DMS153 treated with DMSO at 0.1 percent for 48 hours (cell line): ENCODE data around the gene SNTB2.
"Not testable (repeated sequence)": the region's sequence is repeated elsewhere in the genome, so short reads cannot be mapped to it uniquely, and the experiment has no call there.

ENCODE experiments used
- DNase-seq: peaks from one replicate; lab custom pipeline; 2025; ENCODE audit not compliant: unreplicated experiment; lab: John Stamatoyannopoulos, UW

The SNTB2 gene

DNA sequence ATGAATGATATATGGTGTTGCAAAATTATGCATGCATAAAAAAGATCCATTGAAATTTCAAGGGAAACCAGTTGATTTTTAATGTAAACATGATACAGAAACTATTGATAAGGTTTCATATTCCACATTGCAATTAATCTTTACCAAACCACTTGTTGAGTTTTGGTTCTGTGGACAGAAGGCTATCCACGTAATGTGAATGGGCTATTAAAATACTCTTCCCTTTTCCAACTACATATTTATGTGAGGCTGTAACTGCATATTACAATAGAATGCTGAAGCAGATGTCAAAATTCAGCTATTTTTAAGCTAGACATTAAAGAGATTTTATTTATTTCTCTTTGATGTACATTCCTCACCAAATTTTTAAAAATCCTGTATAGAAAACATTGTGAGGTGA lies 90.4 kb downstream of the SNTB2 start:
- DNase-seq, result no peak

DNA sequence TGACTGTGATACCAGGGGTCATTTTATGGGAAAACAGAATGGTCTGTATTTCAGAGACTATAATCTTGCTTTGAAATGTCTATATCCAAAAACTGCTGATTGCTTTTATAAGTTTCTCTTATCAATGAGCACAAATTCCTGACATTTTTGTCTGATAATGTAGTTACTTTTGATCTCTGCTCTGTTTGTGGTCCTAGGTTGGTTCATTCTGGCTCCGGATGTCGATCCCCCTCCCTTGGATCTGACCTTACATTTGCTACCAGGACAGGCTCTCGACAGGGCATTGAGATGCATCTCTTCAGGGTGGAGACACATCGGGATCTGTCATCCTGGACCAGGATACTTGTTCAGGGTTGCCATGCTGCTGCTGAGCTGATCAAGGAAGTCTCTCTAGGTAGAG lies 96.9 kb downstream of the SNTB2 start:
- no peak for DNase-seq

DNA sequence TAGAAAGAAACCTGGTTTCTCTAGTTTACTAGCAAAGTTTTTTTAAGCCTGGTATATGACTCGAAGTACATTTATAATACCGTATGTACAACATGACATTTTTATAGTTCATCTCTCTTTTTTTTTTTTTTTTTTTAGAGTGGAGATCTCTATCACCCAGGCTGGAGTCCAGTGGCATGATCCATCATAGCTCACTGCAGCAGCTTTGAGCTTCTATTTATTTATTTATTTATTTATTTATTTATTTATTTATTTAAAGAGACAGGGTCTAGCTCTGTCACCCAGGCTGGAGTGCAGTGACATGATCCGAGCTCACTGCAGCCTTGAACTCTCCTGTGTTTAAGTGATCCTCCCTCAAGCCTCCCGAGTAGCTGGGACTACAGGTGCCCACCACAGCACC lies 98.3 kb downstream of the SNTB2 start:
- no peak for DNase-seq

DNA sequence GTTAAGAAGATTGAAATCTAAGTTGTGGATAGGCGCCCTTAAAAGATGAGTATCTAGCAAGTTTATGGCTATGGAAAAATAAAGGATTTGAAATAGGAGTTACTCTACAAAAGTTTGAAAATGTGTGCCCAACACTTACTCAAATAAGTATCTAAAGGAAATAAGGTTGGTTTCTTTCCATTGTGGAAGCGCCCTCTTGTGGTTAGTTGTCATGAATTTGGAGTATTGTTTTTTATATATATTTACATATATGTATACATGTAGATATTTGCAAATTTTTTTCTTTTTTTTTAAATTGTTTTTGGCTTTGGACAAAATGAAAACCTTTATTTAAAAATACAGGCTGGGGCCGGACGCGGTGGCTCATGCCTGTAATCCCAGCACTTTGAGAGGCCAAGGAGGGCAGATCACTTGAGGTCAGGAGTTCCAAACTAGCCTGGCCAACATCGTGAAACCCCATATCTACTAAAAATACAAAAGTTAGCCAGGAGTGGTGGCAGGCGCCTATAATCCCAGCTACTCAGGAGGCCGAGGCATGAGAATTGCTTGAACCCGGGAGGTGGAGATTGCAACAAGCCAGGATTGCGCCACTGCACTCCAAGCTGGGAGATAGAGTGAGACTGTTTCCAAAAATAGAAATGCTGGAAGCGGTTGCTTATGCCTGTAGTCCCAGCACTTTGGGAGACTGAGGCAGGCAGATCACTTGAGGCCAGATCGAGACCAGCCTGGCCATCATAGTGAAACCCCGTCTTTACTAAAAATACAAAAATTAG lies 100.2 kb downstream of the SNTB2 start:
- DNase-seq, result peak; percentile 56

DNA sequence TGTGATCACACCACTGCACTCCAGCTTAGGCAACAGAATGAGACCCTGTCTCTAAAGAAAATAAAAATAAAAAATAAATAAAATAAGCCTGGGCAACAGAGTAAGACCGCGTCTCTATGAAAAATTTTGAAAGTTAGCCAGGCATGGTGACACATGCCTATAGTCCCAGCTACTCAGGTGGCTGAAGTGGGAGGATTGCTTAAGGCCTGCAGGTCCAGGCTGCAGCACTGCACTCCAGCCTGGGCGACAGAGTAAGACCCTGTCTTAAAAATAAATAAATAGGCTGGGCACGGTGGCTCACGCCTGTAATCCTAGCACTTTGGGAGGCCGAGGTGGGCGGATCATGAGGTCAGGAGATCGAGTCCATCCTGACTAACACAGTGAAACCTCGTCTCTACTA lies 104.7 kb downstream of the SNTB2 start:
- not testable (repeated sequence) for DNase-seq

DNA sequence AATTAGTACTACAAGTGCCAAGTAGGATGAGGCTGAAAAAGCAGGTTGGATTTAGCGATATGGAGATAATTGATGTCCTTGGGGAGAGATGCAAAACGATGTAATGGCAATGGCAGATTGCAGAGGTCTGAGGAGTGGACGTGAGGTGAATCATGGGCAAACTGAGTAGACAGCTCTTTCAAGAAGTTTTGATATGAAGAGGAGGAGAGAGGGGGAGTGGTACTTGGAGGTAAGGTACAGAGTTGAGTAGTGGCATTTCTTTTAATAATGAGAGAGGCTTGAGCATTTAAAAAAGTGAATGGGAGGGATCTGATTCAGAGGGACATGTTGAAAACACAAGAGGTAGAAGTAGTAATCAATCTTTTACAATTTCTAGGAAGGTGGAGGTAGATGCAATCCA lies 106.4 kb downstream of the SNTB2 start:
- no peak for DNase-seq

DNA sequence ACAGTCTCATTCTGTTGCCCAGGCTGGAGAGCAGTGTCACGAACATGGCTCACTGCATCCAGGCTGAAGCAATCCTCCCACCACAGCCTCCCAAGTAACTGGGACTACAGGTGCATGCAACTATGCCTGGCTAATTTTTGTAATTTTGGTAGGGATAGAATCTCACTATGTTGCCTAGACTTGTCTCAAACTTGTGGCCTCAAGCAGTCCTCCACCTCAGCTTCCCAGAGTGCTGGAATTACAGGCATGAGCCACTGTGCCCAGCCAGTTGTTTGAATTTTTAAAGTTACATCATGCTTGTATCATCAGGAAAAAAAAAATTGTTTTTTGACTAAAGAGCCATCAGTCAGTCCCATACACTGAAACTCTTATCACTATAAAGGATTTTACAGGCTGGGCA lies 107.1 kb downstream of the SNTB2 start:
- DNase-seq, result no peak

DNA sequence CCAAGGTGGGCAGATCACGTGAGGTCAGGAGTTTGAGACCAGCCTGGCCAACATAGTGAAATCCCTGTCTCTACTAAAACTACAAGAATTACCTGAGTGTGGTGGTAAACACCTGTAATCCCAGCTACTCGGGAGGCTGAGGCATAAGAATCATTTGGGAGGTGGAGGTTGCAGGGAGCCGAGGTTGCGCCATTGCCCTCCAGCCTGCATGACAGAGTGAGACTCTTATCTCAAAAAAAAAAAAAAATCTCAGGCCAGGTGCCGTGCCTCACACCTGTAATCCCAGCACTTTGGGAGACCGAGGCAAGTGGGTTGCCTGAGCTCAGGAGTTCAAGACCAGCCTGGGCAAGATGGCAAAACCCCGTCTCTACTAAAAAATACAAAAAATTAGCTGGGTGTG lies 109.8 kb downstream of the SNTB2 start:
- not testable (repeated sequence) for DNase-seq

DNA sequence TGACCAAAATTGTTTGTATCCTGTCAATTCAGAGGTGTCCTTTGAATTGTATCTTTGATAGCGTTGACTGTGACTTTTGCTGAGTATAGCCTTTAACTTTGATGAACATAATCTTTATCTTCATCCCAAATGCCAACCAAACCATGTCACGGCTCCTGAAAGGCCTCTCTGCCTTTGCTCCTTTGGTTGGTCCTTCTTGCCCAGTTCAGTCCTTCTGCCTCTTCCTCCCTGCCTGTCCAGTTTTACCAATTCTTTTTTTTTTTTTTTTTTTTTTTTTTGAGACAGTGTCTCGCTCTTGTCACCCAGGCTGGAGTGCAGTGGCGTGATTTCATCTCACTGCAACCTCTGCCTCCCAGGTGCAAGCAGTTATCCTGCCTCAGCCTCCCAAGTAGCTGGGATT lies 111.3 kb downstream of the SNTB2 start:
- no peak for DNase-seq

DNA sequence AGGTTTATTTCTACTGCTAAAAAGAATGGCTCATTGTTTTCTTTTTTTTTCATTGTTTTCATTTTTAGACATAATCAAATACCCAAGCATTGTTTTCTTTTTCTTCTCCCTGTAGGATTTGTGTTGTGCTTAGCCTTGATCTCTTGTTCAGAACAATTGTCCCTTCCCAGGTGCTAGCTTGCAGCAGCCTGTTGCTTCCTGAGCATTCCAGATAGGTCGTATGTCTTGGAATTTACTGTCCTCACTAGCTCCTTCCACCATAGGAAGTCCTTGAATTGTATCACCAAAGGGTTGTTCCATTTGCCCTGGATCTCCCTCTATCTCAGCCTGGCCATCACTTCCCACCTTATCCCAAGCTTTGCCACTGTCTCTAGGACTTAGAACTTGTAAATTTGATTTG lies 114.2 kb downstream of the SNTB2 start:
- no peak for DNase-seq

DNA sequence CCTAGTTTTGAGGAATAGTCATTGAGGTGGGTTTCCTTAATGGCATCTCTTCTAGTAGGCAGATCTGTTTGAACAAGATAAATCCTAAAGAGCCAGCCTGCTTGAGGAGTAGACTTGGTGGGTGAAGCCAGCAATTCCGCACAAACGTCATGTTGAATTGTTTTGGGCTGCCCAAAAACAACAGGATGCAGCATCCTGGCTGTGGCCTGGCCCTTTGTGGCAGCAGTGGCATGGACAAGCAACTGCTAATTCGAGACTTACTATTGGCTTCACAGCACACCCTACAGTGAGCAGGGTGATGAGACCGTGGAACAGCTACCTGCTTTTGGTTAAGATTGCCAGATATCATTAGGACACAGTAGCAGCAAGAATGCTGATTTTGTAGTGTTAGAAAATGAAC lies 114.9 kb downstream of the SNTB2 start:
- DNase-seq, result no peak

DNA sequence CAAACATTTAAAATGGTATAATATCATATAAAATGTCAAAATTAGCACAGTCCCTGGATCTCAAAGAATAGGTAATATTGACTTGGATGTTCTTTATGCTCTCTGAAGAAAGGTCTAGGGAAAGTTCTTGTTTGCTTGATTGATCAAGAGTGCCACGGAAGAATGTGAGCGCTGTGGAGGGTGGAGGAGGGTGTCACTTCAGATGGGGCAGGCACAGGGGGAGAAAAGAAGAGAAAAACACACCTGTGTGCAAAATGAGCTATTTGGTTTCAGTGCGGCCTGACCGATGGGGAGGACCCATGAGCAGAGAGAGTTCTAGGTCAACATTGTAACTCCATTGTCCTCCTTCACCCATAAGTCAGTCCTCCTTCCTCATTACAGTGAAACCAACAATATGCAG lies 115.3 kb downstream of the SNTB2 start:
- DNase-seq, result no peak

DNA sequence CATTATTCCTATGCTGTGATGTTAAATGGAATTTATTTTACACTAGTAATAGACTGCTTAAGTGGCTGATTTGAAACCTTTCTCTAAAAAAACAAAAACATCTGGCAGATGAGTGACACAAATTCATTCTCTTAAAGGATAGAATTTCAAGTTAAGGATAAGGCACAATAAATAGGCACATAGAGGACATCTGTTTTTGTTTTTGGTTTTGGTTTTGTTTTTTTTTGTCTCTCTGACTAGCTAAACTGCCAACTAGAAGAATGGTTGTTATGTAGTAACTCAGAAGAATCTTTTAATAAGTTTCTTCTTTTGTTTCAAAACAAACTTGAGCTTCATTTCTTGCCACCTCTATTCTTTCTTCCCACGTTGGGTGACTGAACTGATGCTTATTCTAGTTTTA lies 119.1 kb downstream of the SNTB2 start:
- DNase-seq, result no peak

DNA sequence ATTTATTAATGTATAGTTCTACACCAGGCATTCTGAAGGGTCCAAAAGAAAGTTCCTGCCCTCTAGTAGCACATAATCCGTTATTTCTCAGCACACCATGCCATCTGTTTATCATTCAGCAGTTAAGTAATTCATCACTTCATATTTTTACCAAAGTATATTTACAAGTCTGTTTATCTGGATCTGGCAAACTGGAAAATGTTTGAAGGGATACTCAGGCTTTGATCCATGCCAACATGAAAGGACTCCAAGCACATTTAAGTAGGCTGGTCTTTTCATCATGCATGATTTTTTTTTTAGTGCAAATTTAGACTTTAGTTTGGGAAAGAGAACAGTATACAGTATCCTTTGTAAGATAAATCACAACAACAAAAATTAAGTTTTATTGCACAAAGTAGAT lies 120.1 kb downstream of the SNTB2 start:
- no peak for DNase-seq

DNA sequence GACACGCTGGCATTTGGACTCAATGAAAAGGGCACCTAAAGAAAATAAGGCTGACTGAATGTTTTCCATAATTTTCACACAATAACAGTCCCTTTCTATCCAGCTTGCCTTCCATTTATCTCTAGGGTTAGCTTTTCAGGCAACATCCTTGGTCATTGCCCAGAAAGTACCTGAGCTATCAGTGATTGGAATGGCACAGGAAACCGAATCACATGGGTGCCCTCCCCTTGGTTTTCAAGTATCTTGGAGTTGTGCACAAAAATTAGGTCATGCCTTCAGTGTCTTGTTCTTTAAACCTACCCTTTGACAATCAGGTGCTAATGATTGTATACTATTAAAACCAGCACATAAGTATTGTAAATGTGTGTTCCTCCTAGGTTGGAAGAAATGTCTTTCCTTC lies 120.9 kb downstream of the SNTB2 start:
- DNase-seq, result no peak

DNA sequence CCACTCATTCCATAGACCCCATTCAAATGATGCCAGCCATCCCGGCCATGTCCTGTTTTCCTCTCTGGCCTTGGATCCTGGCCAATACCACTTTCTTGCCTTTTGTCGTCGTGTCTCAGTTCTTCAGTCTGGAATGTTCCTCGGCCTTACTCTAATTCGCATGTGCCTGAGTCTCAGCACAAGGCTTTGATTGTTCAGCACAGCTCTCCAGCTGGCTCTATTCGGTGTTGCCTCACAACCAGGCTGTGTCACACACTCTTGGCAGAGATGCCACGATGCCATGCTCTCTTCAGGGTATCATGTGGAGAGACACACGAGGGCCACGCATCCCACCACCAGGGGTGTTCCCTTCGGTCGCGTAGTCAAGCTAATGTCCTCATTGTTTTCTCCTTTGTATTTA lies 122.4 kb downstream of the SNTB2 start:
- DNase-seq, result no peak

DNA sequence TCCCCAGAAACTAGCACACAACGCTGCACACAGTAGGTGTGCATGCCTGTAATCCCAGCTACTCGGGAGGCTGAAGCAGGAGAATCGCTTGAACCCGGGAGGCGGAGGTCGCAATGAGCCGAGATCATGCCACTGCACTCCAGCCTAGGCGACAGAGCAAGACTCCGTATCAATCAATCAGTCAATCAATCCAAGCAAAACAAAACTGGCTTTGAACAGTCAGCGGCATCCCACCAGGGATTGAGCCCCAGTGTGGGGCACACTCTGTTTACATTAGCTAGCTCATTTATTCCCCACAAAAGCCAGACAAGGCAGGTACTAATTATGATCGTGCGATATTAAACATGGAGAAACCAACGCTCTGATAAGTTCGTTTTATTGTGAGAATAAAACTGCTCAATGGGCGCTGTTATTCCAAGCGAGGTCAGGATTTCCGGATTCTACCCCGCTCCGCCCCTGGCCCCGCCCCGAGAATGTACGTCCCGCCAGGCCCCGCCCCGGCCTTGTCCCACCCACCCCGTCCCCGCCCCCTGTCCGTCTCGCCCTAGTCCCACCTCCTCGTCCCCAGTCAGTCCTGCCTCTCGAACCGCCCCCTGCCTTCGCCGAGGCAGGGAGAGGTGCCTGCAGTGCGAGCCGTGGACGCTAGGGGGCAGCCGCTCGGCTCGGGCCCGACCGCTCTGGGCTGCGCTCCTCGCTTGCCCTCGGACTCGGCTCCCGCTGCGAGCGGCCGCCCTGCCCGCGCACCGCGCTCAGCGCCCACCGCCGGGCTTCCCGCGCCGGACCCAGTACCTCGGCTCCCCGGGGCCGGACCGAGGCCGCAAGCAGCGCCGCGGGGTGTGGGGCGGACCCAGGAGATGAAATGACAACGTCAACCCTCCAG lies 123.9 kb downstream of the SNTB2 start, which contains the start of gene VPS4A:
Gene VPS4A, plus strand, starts transcription at position 698 of the 880 bp plus-strand sequence. Its CDS starts 162 bp downstream, at position 860.
- DNase-seq, result peak; percentile 96

DNA sequence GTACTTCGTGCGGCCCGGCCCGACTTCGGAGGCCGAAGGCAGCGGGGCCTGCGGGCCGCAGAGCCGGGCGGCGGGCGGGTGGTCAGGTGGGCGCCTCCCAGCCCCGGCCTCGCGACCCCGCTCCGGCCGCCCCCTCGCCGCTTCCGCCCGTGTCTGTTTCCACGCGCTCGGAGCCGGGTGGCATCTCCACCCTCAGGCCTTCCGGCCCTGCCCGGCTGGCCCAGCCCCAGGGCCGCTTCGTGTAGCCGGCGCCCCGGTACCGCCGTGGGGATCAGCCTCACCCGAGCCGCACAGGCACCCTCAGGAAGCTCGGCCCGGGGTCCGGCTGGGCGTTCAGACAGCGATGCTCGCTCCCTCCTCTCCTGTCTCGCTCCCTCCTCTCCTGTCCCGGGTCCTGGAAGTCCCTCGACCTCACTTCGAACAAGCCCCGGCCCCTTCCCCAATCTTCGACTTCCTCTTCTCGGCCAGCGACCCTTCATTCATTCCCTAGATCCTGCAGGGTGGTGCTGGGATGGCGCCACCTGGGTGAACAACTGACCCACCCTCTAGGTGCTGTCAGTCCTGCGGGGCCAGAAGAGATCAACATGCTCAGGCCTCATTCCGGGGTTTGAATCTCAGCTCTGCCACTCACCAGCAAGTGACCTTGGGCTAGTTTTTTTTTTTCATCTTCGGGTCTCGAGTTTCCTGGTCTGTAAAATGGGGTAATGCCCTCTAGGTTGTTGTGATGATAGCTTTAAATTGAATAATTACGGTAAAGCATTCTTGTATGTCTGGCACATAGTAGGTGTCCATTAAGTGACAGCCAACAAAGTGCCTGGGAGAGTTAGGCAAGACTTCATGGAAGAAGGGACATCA lies 124.8 kb downstream of the SNTB2 start:
- DNase-seq, result no peak

DNA sequence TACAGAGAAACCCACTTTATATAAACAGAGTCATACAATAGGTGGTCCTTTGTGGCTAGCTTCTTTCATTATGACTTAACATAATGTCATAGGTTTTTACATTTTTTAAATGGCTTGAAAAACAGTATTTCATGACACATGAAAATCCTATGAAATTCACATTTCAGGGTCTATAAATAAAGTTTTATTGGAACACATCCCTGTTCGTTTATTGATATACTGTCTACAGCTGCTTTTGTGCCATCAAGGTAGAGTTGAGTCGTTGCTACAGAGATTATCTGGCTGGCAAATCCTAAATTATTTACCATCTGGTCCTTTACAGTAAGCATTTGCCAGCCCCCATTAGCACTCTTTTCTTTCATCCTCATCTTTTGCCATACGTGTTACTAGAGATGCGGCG lies 126.5 kb downstream of the SNTB2 start:
- DNase-seq, result no peak

DNA sequence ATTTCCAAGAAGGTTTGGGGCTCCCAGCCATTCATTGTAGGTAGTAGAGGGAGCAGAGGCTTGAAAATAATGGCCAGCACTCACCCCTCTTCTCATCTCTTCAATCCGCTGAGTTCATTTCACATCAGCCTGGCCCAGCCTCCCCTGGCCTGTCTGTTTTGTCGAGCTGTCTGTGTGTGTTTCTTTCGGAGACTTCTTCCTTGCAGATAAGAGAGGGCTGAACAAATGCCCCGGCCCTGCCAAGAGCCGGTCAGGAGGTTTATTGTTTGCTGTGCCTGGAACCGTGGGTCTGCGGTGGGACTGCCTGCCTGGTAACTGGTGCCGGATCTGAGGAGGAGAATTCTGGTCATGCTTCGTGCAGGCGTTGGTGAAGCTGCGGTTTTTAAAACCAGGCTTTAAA lies 127.6 kb downstream of the SNTB2 start:
- DNase-seq, result no peak
